Liver (tissue), 3 donors: ENCODE data around the gene GNPDA2.

Experiments
- EGR1 ChIP-seq, 2 donors: IDR thresholded peaks; 2 replicates each; pipeline ENCODE4 v1.6.1; 2016 to 2018; ENCODE audit warnings: antibody characterized with exemption in 2 of 2, low read depth in 2 of 2
- GABPA ChIP-seq, 2 donors: IDR thresholded peaks in 1 of 2; conservative IDR thresholded peaks in 1 of 2; 2 replicates each; pipeline ENCODE4 v1.6.1; 2016; ENCODE audit warnings: antibody characterized with exemption in 2 of 2, mild to moderate bottlenecking in 1 of 2, moderate library complexity in 1 of 2
- JUND ChIP-seq, 2 donors: IDR thresholded peaks; 2 replicates each; pipeline ENCODE4 v1.6.1; 2016; ENCODE audit warnings: antibody characterized with exemption in 2 of 2
- RAD21 ChIP-seq, 2 donors: IDR thresholded peaks; 2 replicates each; pipeline ENCODE4 v1.6.1; 2016; ENCODE audit warnings: antibody characterized with exemption in 2 of 2, mild to moderate bottlenecking in 2 of 2
- SP1 ChIP-seq: IDR thresholded peaks from 2 replicates; pipeline ENCODE4 v1.6.1; 2018; ENCODE audit warnings: antibody characterized with exemption, mild to moderate bottlenecking
- TAF1 ChIP-seq: conservative IDR thresholded peaks from 2 replicates; pipeline ENCODE4 v1.6.1; 2016; ENCODE audit warnings: antibody characterized with exemption, mild to moderate bottlenecking
- YY1 ChIP-seq: IDR thresholded peaks from 2 replicates; pipeline ENCODE4 v1.6.1; 2016; ENCODE audit warnings: antibody characterized with exemption, mild to moderate bottlenecking
- TF ChIP-seq, protein P1 (sequence below): fragments of 150-350 bp; IDR thresholded peaks from 2 replicates; pipeline ENCODE4 v1.5.1; 2017; ENCODE audit warnings: improper control_type of control experiment, low read depth, low read length; ENCODE audit not compliant: missing input control
- TF ChIP-seq, protein P2 (sequence below): IDR thresholded peaks from 2 replicates; pipeline ENCODE4 v1.6.1; 2016; ENCODE audit warnings: antibody characterized with exemption, mild to moderate bottlenecking
- TF ChIP-seq, protein P3 (sequence below): IDR thresholded peaks from 2 replicates; pipeline ENCODE4 v1.6.1; 2016; ENCODE audit warnings: antibody characterized with exemption
- TF ChIP-seq, protein P4 (sequence below): IDR thresholded peaks from 2 replicates; pipeline ENCODE4 v1.6.1; 2016; ENCODE audit warnings: antibody characterized with exemption
- donor health status: healthy.
- donor health status: healthy.

DNA sequence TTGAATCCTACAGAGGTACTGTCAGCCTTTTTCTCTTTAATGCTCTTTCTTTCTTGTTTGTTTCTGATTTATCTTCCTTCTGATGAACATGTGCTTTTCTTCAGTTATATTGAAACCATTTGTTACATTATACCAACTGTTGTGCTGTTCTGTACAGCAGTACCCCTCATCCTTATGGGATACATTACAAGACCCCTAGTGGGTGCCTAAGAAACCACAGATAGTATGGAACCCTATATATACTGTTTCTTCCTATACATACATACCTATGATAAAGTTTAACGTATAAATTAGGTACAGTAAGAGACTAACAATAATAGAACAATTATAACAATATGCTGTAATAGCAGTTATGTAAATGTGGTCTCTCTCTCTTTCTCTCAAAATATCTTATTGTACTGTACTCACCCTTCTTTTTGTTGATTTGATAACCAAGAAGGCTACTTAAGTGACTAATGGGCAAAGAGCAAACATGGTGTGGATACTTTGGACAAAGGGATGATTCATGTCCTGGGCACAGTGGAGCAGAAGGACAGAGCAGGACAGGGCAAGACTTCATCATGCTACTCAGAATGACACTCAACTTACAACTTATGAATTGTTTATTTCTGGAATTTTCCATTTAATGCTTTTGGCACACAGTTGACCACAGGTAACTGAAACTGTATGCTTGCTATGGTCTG is 64.3 kb downstream of the GNPDA2 start:
- TF ChIP-seq, protein P1, sequence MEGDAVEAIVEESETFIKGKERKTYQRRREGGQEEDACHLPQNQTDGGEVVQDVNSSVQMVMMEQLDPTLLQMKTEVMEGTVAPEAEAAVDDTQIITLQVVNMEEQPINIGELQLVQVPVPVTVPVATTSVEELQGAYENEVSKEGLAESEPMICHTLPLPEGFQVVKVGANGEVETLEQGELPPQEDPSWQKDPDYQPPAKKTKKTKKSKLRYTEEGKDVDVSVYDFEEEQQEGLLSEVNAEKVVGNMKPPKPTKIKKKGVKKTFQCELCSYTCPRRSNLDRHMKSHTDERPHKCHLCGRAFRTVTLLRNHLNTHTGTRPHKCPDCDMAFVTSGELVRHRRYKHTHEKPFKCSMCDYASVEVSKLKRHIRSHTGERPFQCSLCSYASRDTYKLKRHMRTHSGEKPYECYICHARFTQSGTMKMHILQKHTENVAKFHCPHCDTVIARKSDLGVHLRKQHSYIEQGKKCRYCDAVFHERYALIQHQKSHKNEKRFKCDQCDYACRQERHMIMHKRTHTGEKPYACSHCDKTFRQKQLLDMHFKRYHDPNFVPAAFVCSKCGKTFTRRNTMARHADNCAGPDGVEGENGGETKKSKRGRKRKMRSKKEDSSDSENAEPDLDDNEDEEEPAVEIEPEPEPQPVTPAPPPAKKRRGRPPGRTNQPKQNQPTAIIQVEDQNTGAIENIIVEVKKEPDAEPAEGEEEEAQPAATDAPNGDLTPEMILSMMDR: no peak
- TF ChIP-seq SP1 (no peak), JUND (IDR thresholded peaks at IDR 0.05) (no peak), YY1 (no peak), GABPA (IDR thresholded peaks at IDR 0.05 in 1 of 2, conservative IDR thresholded peaks at IDR 0.05 in 1 of 2) (no peak), EGR1 (IDR thresholded peaks at IDR 0.05; ENCODE audit: low read depth in 2 of 2) (no peak), TAF1 (no peak), RAD21 (IDR thresholded peaks at IDR 0.05) (no peak)
- TF ChIP-seq, protein P2, sequence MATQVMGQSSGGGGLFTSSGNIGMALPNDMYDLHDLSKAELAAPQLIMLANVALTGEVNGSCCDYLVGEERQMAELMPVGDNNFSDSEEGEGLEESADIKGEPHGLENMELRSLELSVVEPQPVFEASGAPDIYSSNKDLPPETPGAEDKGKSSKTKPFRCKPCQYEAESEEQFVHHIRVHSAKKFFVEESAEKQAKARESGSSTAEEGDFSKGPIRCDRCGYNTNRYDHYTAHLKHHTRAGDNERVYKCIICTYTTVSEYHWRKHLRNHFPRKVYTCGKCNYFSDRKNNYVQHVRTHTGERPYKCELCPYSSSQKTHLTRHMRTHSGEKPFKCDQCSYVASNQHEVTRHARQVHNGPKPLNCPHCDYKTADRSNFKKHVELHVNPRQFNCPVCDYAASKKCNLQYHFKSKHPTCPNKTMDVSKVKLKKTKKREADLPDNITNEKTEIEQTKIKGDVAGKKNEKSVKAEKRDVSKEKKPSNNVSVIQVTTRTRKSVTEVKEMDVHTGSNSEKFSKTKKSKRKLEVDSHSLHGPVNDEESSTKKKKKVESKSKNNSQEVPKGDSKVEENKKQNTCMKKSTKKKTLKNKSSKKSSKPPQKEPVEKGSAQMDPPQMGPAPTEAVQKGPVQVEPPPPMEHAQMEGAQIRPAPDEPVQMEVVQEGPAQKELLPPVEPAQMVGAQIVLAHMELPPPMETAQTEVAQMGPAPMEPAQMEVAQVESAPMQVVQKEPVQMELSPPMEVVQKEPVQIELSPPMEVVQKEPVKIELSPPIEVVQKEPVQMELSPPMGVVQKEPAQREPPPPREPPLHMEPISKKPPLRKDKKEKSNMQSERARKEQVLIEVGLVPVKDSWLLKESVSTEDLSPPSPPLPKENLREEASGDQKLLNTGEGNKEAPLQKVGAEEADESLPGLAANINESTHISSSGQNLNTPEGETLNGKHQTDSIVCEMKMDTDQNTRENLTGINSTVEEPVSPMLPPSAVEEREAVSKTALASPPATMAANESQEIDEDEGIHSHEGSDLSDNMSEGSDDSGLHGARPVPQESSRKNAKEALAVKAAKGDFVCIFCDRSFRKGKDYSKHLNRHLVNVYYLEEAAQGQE: no peak
- TF ChIP-seq, protein P3, sequence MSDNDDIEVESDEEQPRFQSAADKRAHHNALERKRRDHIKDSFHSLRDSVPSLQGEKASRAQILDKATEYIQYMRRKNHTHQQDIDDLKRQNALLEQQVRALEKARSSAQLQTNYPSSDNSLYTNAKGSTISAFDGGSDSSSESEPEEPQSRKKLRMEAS: no peak
- TF ChIP-seq, protein P4, sequence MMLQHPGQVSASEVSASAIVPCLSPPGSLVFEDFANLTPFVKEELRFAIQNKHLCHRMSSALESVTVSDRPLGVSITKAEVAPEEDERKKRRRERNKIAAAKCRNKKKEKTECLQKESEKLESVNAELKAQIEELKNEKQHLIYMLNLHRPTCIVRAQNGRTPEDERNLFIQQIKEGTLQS: no peak
